Uterus (tissue), 4 donors: Measurements from ENCODE around the gene AJM1. TPM values are rescaled to one million over a fixed set of nuclear protein-coding genes. Genes with fewer than 3 reads are reported as not detected.
A peak's percentile ranks its signal among the peaks of the same experiment; 100 is the strongest.
"Not testable (repeated sequence)": the region's sequence is repeated elsewhere in the genome, so short reads cannot be mapped to it uniquely, and the experiment has no call there.

Source experiments
- DNase-seq, 2 donors: peaks; one replicate each; pipeline ENCODE4 v3.0.0-alpha.2; 2019 to 2020
- H3K27ac ChIP-seq, 2 donors: fragments of 200-600 bp; sonication (generic); 1 replicate in 1 of 2; 2 replicates in 1 of 2; pipeline ENCODE4 v1.5.1; 2016 to 2018
- H3K27me3 ChIP-seq, 2 donors: fragments of 200-600 bp; sonication (generic); one replicate each; pipeline ENCODE4 v1.5.1; 2018 to 2019; ENCODE audit warnings: control low read depth in 1 of 2
- H3K36me3 ChIP-seq, 2 donors: fragments of 200-600 bp; sonication (generic); one replicate each; pipeline ENCODE4 v1.5.1; 2019; ENCODE audit warnings: control low read depth in 1 of 2
- H3K4me1 ChIP-seq, 2 donors: fragments of 200-600 bp; sonication (generic); one replicate each; pipeline ENCODE4 v1.5.1; 2018 to 2019; ENCODE audit warnings: control low read depth in 1 of 2
- H3K4me3 ChIP-seq, 2 donors: fragments of 200-600 bp; sonication (generic); 1 replicate in 1 of 2; 2 replicates in 1 of 2; pipeline ENCODE4 v1.5.1; 2018 to 2019; ENCODE audit warnings: mild to moderate bottlenecking in 1 of 2
- H3K9me3 ChIP-seq, 2 donors: fragments of 200-600 bp; sonication (generic); one replicate each; pipeline ENCODE4 v1.5.1; 2019; ENCODE audit warnings: control low read depth in 1 of 2
- POLR2A ChIP-seq, 2 donors: fragments of 450-650 bp; IDR thresholded peaks; one replicate each; pipeline ENCODE4 v1.6.1; 2016; ENCODE audit warnings: antibody characterized with exemption in 2 of 2, mild to moderate bottlenecking in 1 of 2, moderate library complexity in 1 of 2
- intact Hi-C: fragments of 100-400 bp; cut with DNase I; formaldehyde crosslinking; loops from one replicate; pipeline ENCODE4 v1.15.1; 2023; ENCODE audit warnings: low total_unique reads
- total RNA-seq, 4 donors: library from RNA; depleted of rRNA in 3 of 4; stranded (reverse); fragments of >200 nt in 3 of 4; gene quantifications; one replicate each; pipeline versions ENCODE4 v1.1.0 to v1.2.4, GENCODE V29; 2014 to 2023
- TF ChIP-seq, protein P1 (sequence below), 4 experiments: fragments of 200-600 bp in 2 of 4; fragments of 450-650 bp in 2 of 4; sonication (generic) in 2 of 4; IDR thresholded peaks; one replicate each; pipeline ENCODE4 v1.5.1; 2016 to 2019; ENCODE audit warnings: antibody characterized with exemption in 4 of 4, mild to moderate bottlenecking in 2 of 4, moderate library complexity in 1 of 4
- donor health status: DM: yes; HTN: yes; CAD: no.

The AJM1 gene
- 1 to 10 TPM in 3 of 4 donors, not detected in 1; 1.3 to 3.6 (median 3.6) TPM for total RNA-seq

DNA sequence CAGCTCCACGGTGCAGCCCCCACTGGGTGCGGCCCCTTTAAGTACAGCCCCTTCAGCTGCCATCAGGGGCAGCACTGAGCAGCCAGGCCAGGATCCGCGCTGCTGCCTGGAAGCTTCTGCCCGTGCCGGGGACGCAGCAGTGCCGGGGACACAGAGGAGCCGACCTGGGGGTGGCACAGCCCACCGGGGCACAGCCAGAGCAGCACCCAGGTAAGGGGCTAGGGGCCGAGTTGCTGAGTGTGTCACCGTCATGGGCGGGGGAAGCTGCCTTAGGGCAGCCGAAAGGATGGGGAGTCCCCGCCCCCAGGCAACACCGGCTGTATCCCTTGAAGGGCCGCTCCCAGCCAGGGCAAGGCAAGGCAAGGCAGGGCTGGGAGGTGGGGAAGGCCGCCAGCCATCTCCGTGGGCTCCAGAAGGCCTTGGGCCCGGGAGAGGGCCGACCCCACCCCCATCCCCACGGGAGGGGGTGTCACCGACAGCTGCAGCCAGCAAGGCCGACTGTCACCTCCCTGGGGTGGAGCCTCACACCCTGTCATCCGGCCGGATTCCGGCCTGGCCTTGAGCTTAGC lies at the start of gene AJM1:
Gene AJM1, plus strand, starts transcription at position 99 of the 569 bp plus-strand sequence. CDS start 1,937 bp downstream, outside the sequence.
- peaks cover 0 to 43% of the 10 kb centered on the region in 2 donors for H3K4me1 ChIP-seq
- H3K36me3 ChIP-seq, H3K27ac ChIP-seq, intact Hi-C loops, H3K9me3 ChIP-seq: not testable (repeated sequence)
- H3K4me3 ChIP-seq, result peak within 1 kb of the TSS; percentile 20 to 33
- DNase-seq, result peak; percentile 63 to 77
- TF ChIP-seq, protein P1, sequence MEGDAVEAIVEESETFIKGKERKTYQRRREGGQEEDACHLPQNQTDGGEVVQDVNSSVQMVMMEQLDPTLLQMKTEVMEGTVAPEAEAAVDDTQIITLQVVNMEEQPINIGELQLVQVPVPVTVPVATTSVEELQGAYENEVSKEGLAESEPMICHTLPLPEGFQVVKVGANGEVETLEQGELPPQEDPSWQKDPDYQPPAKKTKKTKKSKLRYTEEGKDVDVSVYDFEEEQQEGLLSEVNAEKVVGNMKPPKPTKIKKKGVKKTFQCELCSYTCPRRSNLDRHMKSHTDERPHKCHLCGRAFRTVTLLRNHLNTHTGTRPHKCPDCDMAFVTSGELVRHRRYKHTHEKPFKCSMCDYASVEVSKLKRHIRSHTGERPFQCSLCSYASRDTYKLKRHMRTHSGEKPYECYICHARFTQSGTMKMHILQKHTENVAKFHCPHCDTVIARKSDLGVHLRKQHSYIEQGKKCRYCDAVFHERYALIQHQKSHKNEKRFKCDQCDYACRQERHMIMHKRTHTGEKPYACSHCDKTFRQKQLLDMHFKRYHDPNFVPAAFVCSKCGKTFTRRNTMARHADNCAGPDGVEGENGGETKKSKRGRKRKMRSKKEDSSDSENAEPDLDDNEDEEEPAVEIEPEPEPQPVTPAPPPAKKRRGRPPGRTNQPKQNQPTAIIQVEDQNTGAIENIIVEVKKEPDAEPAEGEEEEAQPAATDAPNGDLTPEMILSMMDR (IDR thresholded peaks at IDR 0.05), result peak; percentile 68 to 94 (median 85)
- peaks cover 13 to 28% of the 10 kb centered on the region in 2 donors for H3K27me3 ChIP-seq

DNA sequence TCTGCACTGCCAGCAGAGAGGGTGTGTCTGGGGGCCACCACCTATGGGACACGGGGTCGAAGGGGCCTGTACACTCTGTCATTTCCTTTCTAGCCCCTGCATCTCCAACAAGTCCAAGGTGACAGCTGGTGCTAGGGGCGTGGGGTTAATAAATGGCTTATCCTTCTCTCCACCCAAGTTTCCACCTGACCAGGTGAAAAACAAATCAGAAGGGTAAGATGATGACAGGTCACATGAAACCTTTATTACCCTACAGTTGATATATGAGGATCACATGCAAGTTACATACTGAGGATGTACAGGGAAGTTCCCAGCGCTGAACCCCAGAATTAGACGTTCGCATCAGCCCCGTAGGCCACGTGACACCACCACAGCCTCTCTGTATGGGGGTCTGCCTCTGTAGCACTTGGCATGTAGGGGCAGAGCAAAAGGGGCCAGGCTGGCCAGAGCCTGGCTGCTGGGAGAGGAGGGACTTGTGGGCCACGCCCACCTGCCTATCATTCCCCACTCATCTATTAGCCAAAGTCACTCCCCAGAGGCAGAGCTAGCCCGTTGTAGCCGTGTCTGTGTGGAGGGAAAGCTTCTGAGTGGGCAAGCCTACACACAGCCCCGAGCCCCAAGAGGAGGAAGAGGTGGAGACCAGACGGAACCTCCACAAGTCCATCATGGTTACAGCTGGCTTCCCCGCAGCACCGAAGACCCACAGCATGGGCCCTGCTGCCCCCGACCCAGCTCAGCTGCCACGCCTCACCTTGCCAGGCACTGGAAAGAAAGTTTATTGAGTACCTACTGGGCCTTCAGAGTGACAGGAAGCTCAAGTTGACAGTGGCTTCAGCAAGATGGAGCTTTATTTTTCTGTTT lies 49.0 kb upstream of the AJM1 start:
- Histone ChIP-seq H3K4me3 (no peak overlapping the region), H3K4me1 (peaks cover 3 to 8% of the 10 kb centered on the region in 2 donors), H3K27me3 (no peaks in the 10 kb centered on the region), H3K9me3 (no peaks in the 10 kb centered on the region), H3K36me3 (no peaks in the 10 kb centered on the region), H3K27ac (no peak overlapping the region)
- TF ChIP-seq, protein P1 (IDR thresholded peaks at IDR 0.05), result no peak
- TF ChIP-seq POLR2A (IDR thresholded peaks at IDR 0.05), result no peak
- intact Hi-C loops, result no loop called here
- DNase-seq, result no peak

GRCh38 chr9:136794281-136794999 lies 47.8 kb upstream of the AJM1 start:
- H3K27ac ChIP-seq, result no peak overlapping the region
- intact Hi-C loops, result no loop called here
- no peaks in the 10 kb centered on the region for H3K36me3 ChIP-seq
- H3K4me1 ChIP-seq, result peaks cover 3 to 9% of the 10 kb centered on the region in 2 donors
- peaks cover 6 to 9% of the 10 kb centered on the region in 2 donors for H3K27me3 ChIP-seq
- DNase-seq, result no peak
- H3K4me3 ChIP-seq, result no peak overlapping the region
- TF ChIP-seq, protein P1 (IDR thresholded peaks at IDR 0.05), result no peak
- no peak for TF ChIP-seq POLR2A (IDR thresholded peaks at IDR 0.05)
- no peaks in the 10 kb centered on the region for H3K9me3 ChIP-seq

- H3K4me1 ChIP-seq, result peaks cover 3 to 15% of the 10 kb centered on the region in 2 donors
- H3K9me3 ChIP-seq, result no peaks in the 10 kb centered on the region
- peaks cover 12% of the 10 kb centered on the region in 2 donors for H3K27me3 ChIP-seq
- no peaks in the 10 kb centered on the region for H3K36me3 ChIP-seq
- no peak for DNase-seq
- intact Hi-C loops, result no loop called here
- no peak overlapping the region for H3K4me3 ChIP-seq
- no peak overlapping the region for H3K27ac ChIP-seq
- TF ChIP-seq, protein P1 (IDR thresholded peaks at IDR 0.05), result no peak
- no peak for TF ChIP-seq POLR2A (IDR thresholded peaks at IDR 0.05)
Observed at GRCh38 chr9:136795000-136795348, 47.3 kb upstream of the AJM1 start.
